Measurements from ENCODE around the gene SMAP1.

Gene SMAP1

DNA sequence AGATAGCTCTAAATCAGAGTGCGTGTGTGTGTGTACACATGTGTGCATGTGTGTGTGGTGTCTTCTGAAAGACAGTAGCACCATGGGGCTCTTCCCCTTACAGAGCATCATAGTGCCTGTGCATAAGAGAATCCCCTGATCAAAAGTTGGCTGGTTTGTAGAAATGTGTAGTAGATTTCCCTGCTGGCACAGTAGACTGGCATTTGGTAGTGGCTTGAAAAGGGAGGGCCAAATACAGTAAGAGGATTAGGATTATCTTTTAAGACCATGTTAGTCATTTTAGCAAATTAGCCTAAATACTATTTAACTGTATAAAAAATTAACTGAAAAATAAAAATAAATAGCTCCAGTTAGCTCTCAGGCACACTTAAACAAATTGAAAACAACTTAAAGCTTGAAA lies 176.6 kb downstream of the SMAP1 start:
- no peak for DNase-seq

DNA sequence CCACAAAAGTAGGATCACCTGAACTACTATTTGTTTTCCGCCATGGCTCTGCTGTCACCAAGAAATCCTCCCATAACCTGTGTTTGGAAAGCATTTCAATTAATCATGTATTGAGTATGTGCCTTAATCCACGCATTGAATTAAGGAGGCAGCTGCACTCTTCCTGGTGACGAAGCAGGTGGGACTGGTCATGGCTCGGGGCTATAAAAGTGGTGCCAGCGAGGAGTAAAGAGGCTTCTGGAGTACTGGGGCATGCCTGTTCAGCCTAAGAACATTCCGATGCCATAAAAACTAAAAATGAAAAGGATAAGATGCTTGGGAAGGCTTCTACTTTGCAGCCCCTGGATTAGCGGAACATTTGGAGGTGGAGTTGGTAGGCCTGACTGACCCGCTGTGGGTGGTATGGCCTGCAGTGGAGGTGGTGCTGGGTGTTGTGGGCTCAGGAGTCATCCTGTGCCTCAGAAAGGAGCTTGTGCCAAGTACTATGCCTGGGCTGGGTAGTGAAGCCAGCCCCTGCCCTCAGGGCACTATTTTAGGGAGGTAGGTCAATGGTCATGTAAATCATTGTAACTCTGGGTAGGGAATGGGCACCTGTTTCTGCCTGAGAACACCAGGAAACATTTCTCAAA lies 178.6 kb downstream of the SMAP1 start:
- DNase-seq = no peak

DNA sequence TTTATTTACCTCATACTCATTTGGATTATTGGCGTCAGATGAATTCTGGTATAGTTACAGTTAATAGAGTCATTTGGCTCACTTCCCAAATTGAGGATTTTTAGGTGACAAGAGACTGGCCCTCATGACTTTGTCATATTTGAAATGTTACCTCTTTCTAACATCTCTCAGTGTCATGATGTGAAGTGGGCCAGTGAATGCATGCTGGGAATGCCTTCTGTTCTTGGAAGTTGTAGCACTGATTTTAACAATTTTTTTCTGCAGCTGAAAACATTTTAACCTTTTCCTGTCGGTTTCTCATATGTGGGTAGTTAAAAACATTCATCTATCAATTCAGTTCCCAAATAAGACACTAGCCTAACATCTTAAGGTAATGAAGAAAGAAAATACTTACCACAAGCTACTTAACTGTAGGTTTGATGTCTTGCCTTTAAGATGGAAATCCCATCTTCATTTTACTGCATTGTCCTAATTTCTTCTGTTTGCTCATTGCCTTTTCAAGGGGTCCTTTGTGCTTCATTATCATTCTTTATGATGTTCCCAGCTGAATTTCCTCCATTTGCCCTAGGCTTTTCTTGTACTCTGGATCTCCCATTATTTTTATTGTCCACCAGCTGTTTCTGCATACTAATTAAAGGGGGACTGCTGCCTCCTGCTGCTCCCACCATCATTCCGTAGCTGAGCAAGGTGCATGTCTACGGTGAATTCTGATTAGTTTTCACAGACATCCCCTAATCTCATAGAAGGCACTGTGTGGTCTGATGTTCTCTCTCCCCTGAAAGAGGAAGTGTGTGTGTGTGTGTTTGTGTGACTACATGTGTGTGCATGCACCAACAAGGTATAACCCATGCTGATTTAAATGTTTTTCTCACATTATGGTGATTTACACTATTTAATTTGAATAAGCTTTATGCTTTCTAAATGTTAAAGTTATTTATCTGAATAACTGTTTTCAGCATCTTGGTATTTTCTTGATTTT lies 179.7 kb downstream of the SMAP1 start:
- DNase-seq = no peak

DNA sequence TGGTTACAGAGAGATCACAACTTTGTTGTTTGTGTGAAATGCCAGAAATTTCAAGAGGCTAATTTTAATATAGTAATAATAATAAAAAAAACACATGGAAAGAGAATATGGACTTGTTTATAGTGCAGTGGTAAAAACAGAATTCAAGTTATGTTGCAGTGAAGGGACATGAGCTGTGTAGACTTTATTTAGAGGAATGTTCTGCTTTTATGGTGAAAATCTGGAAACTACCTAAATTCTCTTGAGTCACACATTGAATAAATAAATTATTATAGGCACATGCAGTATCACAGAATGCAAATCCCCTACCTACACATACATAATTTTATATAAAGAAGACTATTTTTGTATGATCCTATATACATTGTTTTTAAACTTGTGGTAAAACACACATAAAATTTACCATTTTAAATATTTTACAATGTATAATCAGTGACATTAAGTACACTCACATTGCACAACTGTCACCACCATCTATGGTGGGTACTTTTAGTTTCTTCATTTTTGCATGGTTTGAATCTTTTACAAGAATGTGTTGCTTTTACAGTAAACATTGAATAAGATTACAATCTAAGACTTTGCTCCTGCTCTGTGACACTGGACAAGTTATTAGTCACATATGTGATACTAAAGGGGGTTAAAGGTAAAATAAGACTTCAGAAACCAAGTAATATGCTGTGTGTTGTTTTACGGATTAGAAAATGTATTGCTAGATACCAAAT lies 181.8 kb downstream of the SMAP1 start:
- DNase-seq = no peak

DNA sequence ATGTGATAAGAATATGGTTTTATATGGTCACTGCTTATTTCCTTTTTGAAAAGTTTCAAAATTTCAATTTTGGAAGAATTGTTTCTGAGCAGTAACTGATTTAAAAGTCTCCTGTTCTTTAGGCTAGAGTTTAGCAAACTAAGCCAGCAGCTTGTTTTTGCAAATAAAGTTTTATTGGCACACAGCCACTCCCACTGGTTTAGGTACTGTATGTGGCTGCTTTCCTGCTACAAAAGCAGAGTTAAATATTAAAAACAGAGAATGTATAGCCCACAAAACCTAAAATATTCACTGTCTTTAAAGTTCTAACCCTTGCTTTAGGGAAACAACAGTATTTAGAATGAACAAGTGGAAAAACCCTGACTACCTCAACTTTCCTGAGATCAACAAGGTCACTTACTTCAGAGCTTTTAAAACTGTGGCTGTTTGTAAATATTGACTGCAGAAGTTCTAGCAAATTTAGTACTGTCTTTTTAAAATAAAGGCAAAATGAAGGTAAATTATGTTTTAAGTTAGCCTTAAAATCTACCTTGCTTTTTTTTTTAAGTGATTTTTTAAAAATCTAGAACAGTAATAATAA lies 185.1 kb downstream of the SMAP1 start:
- no peak for DNase-seq

DNA sequence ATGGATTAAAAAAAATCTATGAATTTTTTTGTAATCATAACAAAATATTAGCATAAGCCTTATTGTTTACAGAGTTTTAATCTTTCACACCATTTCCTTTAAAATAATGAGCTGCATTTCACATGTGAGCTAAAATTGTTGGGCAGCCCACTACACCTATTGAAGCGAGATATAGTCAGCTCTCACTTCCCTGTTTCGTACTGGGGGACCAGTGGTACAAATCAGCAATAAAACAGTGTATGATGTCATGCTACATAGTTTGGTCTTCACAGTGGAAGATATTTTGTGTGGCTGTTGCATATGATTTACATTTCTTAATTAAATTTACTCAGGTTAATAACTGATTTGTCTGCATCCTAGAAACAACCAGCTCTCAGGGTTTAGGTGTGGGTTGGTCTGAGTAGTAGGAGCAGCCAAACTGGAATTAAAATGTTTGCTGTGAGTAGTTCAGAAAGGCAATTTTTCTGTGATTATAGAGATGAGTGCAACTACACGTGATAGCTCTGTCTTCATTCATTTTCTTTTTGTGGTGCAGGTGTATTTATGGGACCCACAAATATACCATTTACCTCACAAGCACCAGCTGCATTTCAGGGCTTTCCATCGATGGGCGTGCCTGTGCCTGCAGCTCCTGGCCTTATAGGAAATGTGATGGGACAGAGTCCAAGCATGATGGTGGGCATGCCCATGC lies 189.8 kb downstream of the SMAP1 start:
- DNase-seq = no peak

DNA sequence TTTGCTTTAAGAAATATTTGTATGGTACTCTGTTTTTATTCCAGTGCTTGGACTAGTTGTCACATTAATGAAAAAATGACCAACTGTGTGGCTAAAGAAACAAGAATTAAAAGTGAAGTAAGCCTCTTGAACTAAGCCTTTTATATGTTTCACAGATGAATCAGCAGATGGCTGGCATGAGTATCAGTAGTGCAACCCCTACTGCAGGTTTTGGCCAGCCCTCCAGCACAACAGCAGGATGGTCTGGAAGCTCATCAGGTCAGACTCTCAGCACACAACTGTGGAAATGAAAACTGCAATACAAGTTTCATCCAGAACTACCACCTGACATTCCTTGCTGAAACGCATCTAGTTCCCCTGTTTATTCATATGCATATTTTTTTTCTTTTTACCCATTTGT lies 192.4 kb downstream of the SMAP1 start:
- DNase-seq = no peak

DNA sequence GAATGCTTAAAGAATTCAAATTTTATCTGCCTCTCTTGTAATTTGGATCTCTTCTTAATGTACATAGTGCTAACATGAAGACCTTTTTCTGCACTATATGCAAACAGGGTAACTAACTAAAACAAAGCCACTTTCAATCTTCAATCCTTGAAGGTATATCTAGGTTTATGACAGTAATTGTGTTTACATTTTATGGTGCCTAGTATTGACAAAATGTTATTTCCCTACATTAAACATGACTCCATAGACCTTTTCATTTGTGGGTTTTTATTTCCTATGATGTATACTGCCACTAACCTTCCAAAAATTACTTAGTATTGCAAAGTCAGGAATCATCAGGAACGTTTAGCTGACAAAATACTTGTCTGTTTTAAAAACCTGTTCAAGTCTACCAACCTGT lies 193.2 kb downstream of the SMAP1 start:
- DNase-seq = no peak

DNA sequence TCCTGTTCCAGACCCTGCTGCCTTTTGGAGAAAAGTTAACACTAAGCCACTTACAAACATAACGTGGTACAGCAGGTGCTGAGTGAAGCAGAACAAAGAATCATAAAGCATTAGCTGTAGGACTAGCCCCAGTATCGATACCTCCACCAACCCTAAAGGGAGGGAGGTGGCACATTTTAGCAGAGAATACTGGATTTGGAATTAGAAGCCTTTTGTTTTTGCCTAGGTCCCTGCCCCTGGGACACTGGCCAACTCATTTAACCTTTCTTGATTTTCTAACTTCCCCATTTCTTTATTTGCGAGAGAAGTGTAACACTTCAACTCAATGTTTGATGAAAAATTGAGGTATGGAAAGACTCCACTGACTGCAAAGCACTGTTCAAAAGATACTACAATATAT lies 195.7 kb downstream of the SMAP1 start:
- no peak for DNase-seq

DNA sequence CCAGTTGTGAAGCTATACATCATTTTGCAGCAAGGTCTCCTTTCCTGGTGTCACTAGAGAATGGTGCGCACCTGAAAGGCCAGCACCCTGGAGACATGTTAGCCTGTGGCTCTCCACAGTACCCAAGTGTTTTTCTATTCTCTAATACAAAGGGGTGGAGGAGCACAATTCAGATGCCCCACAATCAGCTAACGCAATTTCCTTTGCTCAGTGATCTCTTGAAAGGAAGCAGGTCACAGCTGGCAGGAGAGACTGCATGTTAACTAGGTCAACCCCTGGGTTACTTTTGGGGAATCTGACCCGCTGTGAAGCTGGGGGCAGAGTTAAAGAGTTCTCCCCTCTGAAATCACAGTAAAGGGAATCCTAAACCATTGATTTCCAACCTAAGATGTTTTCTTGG lies 196.7 kb downstream of the SMAP1 start:
- DNase-seq = no peak

DNA sequence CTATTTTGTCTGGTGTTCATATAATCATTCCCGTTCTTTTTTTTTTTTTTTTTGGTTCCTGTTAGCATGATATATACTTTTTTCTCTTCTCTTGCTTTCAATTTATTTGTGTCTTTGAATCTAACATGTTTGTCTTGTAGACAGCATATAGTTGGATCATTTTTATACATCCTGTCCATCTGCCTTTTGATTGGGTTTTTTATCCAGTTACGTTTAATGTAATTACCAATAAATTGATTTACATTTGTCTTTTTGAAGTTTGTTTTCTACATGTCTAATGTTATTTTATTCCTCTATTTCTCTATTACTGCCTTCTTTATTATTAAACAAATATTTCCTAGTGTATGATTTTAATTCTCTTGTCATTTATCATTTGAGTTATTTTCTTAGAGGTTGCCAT lies 204.8 kb downstream of the SMAP1 start:
- DNase-seq = no peak

DNA sequence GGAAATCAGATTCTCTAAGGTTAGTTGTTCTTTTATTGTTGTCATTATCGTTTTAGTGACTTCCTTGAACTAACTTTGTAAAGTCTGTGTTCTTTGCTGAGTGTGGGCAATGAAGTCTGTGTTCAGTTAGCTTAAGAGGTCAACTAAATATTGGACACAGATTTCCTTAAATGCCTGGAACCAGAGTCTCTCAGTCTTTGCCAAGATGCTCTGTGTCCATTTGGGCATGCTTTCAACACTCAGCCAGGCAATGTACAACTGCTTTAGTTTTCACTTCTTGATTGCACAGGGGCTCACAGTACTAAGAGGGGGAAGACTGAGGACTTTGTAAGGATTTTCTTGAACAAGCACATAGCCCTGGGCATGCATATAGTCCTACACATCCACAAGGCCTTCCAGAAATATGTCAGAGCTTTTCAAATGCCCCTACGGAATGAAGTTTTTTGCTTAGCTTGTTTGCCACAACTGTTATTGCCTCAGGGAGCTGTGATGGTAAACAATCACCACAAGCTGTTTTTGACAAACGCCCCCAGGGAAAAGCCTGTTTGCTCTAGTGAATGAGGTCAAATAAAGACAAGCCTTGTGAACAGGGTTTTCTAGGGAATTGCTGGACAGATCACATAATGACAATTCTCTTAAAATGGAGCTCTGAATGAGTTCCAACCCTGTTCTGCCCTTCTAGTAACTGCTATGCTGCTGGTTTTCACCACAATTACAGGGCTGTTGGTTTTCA lies 206.7 kb downstream of the SMAP1 start:
- DNase-seq = no peak

DNA sequence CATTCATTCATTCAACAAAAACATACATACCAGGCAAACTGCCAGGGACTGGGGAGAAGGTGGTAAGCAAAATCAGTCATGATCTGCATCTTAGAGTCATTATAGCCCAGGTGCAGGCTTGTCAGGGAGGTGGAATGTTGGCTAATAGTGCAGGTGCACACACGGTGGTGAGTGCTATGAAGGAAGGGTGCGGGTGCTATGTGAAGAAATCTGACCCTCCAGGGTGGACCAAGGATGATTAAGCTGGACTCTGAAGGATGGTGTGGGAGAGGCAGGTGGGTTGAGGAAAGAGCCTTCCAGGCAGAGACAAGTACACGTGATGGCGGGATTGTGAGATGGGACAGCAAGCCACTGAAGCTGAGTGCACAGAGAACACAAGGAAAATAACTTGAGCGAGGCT lies 211.8 kb downstream of the SMAP1 start:
- DNase-seq = no peak

DNA sequence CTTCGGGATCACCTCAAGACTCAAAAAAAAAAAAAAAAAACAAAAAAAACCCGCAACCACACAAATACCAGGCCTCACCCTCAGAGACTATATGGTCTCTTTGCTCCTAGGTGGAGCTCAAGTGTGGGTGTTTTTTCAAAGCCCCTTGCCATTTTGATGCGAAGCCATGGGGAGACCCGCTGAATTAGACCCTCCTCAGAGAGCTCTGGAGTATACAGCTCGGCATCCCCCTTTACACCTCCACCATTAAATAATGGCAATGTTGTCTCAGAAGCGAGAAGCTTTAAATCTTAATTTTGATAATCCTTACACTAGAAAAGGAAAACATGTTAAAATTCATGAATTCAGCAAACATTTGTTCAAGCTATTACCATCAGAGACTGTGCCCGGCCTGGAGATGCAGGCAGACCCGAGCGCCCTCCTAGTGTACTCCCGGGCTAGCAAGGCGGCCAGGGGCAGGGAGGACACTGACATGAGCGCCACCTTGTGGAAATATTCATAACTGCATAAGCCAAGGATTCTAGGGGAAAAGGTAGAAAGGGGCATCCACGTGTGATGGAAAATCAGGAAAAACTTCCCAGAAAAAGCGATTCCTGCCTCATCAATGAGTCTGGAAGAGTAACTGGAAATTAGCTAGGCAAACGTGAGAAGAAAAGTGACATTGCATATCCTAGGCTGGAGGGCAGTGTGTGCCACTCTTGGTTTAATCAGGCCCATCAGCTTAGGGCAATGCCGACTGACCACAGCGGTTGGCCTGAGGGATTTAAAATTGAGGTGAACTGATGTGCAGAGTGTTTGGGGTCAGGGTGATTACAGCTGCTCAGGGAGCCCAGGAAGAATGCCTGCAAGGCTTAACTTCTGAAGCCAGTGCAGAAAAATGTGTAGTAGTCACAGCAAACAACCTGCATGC lies 216.6 kb downstream of the SMAP1 start:
- DNase-seq = peak; percentile 32

DNA sequence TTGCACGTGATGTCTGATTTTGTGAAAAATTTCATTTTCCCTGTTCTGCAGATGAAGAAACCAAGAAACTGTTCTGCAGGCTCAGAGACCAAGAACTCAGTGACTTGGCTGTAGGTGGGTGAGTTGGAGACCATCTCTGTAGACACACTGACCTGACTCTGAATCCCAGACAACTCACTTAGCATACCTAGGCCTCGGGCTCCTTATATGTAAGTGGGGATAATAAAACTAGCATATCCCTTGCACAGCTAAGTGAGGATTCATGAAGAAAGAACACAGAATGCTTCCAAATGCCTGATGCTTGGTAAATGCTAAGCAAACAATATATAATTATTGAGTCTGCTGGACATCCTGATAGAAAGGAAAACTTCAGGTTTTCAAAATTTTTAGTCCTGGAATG lies 218.4 kb downstream of the SMAP1 start:
- no peak for DNase-seq

DNA sequence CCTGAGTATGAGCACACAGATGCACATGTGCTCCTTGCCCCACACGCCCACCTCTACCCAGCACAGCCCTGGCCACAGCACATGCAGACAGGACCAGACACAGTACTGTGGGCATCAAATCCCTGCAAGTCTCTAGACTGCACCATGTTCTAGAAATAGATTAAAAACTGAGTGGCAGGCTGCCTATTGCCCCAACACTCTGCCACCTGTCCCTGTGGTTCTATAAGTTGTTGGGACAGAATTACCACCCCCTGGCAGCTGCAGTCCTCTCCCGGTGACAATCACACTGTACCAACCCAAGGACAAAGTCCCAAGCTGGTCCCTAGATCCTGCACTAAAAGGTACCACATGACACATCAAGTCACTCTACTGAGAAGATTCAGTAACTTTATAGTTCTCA lies 219.0 kb downstream of the SMAP1 start:
- no peak for DNase-seq

DNA sequence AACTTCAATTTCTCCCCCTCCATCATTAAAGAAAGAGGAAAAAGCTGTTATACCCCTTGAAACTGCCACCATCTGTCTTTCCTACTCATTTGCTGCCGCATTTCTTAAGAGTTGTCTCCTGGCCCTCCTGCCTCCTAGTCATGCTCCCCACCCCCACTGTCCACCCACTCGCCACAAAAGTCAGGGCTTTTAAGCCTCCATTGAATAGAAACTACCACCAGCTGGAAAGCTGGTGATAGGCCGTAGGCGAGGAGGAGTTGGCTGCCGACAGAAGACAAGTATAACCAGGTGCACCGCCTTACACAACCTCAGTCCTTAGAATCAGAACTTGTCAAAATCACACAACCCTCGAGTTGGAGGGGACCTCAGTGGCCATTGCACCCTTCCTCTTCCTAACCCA lies 221.6 kb downstream of the SMAP1 start:
- no peak for DNase-seq

DNA sequence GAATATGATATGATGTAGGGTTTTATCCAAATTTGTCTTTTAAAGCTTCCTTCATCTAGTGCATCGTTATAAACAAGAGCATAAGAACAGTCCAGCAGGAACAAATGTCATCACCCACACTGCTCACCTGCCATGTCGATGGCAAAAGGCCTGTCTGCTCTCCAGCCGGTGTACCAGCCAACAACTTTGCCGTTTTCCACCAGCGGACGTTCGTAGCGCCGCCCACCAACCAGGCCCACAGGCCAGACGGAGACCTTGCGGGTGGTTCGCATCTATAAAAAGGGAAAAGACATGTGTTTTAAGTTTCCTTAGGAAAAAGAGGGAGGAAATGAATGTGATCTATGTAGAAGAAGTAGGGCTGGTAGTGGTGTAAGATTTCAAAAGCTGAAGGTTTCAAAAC lies 226.3 kb downstream of the SMAP1 start:
- no peak for DNase-seq

DNA sequence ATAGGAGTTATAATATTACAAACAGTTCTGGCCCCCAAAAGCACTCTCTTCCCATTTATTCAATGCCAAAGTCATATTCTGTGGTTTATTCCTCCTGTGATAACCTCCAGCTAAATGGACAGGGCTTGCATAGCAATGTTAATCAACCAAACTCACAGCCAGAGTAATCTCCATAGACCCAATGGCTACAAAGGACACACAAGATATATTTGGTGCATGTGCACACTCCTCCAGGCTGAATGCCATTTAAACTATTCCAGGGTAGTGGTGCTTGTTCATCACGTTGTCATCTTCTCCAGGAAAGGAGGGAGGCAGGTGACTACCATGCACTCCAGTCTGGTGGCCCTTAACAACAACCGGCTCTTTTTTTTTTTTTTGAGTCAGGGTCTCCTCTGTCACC lies 232.4 kb downstream of the SMAP1 start:
- DNase-seq = no peak

DNA sequence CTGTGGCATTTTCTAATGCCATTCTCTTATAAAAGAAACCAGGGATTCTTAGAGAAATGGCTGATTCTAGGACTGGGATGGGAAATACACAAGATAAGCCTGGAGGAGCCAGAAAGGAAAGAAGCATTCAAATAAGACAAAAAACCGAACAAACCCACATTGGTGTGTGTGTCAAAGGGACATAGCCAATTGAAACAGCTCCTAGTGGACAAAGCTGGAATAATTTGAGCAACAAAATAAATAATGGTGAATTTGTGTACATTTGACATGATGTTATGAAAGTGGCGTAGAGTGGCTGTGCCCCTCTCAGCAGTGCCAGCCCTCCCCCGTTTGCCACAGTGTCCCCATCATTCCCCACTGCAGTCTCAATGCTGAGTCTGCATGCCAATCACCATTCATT lies 233.6 kb downstream of the SMAP1 start:
- no peak for DNase-seq

Data from NCI-H2029 treated with DMSO at 0.1 percent for 48 hours (cell line).